GM19397 (cell line): ENCODE measurements around the gene MATR3.
"Not testable (repeated sequence)": the region's sequence is repeated elsewhere in the genome, so short reads cannot be mapped to it uniquely, and the experiment has no call there.

Experiments
- ATAC-seq: cut with Tn5 transposase; IDR thresholded peaks from one replicate; pipeline ENCODE4 v1.9.1; 2021; ENCODE audit warnings: mild to moderate bottlenecking, moderate library complexity; ENCODE audit not compliant: unreplicated experiment

The MATR3 gene

DNA sequence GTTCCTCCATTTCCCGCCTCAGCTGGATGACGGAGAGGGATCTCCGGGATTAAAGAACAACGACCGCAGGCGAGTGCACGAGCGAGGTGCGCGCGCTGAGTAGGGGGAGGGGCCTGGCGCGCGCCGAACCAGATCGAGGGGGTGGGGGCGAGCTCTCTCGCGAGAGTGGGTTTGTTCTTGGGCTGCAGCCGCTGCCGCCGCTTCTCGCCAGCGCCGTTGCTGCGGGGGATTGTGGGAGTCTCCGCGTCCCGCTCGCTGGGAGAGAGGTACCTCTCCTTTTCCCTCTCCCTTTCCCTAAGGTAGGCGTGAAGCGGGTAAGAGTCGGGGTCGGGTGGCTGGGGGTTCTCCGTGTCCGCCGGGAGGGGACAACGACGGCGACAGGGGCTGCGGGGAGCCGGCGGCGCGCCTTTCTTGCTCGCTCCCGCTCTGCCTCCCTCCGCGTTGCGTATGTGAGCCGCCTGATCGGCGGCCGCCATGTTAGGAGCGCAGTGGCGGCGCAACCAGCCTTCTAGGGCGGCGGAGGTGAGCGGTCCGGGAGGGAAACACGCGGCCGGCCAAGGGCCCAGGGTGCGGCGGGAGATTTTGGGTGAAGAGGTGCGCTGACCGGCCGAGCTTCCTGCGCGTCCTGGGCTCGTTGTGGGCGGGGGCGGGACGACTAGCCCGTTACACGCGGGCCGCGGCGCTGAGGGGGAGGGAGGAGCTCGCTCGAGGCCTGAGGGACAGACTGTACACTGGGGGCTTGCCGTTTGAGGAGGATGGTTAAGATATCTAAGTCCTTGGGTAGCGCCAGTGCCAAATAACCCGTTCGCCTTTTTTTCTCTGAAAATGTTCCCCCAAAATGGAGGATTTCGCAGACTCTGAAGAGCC lies at the start of gene MATR3:
Gene MATR3 (plus strand): TSS at position 234 of the 867 bp plus-strand sequence. CDS start 13,676 bp downstream, outside the sequence.
- peak; percentile 78 for ATAC-seq

GRCh38 chr5:139245637-139246339 lies 47.8 kb upstream of the MATR3 start:
- no peak for ATAC-seq

- no peak for ATAC-seq
Observed at GRCh38 chr5:139246394-139246793, 47.1 kb upstream of the MATR3 start.

DNA sequence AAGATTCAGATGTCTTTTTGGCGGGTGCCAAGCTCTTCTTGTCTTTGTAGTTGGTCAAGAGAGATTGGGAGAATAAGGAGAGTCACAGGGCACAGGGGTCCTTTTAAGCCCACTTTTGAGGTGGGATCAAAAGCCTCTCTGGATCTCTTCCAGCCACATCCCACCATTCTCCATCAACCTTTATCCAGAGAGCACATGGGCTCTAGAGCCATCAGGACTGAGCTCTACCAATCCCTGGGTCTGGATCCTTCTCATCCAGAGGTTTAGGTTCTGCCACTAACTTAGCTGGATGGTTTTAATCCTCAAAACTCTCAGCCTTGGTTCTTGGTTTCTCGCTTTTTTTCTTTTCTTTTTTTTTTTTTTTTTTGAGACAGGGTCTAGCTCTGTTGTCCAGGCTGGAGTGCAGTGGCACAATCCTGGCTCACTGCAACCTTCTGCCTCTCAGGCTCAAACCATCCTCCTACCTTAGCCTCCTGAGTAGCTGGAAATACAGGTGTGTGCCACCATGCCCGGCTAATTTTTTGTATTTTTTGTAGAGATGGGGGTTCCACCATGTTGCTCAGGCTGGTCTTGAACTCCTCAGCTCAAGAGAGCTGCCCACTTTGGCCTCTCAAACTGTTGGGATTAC lies 44.6 kb upstream of the MATR3 start:
- ATAC-seq: no peak

DNA sequence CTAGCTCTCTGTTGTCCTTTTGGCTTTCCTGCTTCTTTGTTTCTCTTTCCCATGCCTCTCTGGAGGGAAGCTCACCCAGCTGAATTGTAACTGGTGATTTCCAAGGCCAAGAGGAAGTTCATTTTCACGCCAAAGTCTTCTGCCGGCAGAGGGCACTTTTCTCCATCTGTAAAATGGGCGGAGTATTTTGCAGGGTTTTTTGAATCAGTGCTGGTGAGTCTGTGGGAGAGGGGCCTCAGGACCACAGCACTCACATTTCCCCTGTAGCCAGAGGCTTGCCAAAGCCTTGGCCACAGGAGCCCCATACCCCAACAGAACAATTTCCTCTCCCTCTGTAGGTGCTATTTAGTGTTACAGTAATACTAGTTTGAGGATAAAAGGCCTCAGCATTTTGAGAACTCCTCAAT lies 42.3 kb upstream of the MATR3 start:
- ATAC-seq: no peak

- no peak for ATAC-seq
Observed at GRCh38 chr5:139251695-139252288, 41.7 kb upstream of the MATR3 start.

DNA sequence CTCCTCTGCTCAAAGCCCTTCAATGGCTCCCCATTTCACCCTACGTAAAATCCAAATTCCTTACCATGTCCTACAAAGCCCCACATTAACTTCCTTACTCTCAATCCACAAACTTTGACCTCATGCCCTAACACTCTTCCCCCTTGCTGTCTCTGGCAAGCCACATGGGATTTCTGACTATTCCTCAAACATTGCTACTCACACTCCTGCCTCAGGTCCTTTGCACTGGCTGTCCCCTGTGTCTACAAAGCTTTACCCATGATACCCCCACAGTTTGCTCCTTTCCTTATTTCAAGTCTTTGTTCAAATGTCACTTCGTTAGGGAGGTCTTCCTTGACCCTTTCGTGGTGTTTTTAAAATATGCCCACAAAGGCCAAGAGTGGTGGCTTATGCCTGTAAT lies 40.4 kb upstream of the MATR3 start:
- no peak for ATAC-seq

DNA sequence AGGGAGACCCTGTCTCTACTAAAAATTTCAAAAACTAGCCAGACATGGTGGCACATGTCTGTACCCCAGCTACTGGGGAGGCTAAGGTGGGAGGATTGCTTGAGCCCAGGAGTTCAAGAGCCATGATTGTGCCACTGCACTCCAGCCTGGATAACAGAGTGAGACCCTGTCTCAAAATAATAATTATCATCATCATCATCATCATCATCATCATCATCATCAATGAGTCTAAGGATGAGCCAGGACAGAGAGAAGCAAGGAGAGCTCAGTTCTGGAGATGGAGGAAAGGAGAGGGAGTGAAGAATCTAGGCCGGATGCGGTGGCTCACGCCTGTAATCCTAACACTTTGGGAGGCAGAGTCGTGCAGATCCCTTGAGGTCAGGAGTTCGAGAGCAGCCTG lies 36.7 kb upstream of the MATR3 start:
- no peak for ATAC-seq

- no peak for ATAC-seq
Observed at GRCh38 chr5:139262059-139262741, 31.3 kb upstream of the MATR3 start.

GRCh38 chr5:139262742-139263445 lies 30.6 kb upstream of the MATR3 start:
- no peak for ATAC-seq

DNA sequence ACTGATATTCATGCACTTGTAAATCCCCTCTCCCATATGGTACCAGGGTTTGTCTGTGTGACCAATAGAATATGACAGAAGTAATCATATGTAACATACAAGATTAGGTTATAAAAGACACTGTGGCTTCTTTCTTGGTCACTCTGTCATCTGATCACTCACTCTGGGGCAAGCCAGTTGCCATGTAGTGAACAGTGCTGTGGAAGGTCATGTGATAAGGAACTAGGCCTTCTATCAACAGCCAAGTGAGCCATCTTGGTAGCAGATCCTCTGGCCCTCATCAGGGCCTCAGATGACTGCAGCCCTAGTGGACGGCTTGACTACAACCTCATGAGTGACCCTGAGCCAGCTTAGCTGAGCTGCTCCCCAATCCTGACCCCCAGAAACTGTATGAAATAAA lies 30.0 kb upstream of the MATR3 start:
- no peak for ATAC-seq

DNA sequence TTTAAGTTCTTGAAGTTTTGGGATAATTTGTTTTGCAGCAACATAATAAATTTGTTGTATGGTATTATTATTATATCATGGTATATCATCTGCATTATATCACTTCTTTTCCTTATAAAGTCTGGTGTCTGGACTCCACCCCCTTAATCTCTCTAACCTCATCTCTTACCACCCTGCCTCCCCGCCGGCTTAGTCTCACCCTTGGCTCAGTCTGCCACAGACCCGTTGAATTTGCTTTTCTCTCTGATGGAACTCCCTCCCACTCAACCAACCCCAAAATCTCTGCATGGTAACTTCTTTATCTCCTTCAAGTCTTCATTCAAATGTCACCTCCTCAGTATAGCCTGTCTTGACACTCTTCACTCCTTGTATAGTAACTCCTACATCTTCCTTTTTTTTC lies 29.6 kb upstream of the MATR3 start:
- ATAC-seq: no peak

- ATAC-seq: no peak
Observed at GRCh38 chr5:139265001-139265400, 28.5 kb upstream of the MATR3 start.

- ATAC-seq: no peak
Observed at GRCh38 chr5:139266236-139266635, 27.3 kb upstream of the MATR3 start.

DNA sequence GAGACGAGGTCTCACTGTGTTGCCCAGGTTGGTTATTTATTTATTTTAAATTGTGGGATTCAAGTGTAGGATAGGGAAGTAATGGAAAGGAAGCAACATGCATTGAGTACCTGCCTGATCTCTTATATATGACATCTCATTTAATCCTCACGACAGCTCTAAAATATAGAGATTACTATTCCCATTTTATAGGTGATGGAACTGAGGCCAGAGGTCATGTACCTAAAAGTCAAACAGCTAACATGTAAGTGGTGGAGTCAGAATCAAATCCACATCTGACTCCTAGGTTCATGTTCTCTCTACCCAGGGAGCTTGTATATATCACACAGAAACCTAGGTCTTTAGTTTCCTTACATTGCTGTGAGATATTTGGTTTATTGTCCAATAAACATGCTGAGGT lies 26.1 kb upstream of the MATR3 start:
- no peak for ATAC-seq

GRCh38 chr5:139268364-139269202 lies 25.0 kb upstream of the MATR3 start:
- no peak for ATAC-seq

GRCh38 chr5:139270718-139271117 lies 22.8 kb upstream of the MATR3 start:
- ATAC-seq: not testable (repeated sequence)

DNA sequence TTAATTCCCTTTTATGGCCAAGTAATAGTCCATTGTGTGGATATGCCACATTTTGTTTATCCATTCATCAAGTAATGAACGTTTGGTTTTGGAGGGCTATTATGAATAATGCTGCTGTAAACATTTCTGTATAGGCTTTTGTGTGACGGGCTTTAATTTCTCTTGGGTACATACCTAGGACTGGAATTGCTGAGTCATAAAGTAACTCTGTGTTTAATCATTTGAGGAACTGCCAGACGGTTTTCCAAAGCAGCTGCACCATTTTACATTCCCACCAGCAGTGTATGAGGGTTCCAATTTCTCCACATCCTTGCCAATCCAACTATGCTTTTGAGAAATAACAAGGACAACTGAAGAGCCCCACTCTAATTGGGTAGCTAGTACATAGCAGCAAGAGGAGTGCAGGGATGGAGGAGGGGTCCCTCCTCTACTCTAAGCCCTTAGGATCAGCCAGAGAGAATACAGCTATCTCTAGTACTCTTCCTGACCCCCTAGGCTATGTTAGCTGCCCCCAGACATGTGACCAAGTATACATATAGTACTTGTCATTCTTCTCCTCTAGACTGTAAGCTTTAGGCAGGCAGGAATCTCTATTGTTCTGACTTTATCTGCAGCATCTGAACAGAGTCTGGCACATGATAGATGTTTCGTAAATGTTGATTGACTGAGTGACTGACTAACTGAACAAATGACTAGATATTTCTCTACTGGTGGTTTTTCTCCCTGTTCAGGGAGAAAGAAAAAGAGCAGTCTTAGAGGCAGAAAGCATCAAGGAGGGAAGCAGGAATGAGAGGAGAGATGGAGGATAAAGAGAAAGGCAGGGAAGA lies 22.1 kb upstream of the MATR3 start:
- ATAC-seq: no peak
